Measurements from ENCODE around the gene KCNJ1. TPM values are rescaled to one million over a fixed set of nuclear protein-coding genes. Genes with fewer than 3 reads are reported as not detected.
A peak's percentile ranks its signal among the peaks of the same experiment; 100 is the strongest.

Gene KCNJ1
- total RNA-seq, 1 donor from 2014 or later, result not detected

DNA sequence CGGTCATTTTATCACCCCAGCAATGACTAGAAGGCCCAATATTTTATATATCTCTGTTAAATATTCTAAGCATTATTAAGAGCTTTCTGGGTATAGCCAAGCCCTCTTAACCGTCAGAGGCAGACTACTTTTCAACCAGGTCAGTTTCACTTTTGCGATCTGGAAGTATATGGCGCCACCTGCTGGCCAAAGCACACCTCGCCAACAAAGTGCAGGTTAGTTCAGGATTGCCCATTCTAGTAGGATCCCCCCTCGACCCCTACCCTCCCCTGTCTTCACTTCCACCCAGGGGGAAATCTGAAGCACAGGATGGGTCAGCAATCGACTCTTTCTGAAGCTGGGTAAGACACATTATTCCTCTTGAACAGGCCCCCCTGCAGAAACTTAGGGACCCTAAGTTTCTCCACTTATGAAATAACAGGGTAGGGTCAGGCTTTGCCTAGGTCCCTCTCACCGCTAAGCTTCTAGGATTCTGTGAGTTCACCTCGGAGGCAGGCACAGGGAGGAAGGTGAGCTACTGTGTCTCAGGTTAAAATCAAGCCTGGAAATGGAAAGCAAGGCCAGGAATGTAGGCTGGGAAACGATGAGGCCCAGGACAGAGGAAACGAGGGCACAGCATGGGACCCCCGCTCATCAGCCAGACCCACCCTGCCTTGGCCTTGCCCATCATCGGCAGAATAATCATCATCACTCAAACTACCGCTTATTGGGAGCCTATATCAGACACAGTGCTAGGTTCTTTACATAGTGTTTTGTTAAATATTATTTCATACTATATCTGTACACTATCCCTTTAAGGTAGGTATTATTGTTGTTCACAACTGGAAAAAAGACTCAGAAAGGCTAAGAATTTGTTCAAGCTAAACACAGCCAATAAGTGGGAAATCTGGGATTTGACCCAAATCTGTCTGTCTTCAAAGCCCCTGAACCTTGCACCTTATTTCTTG is 35.6 kb downstream of the KCNJ1 start:
- intact Hi-C loops (cut with DNase I), result loop anchor here (1.0 to 5.0 kb wide), 6 partner anchors 54 to 801 kb away; no protein-coding TSS in a partner anchor
- no peaks in the 10 kb centered on the region for H3K9me3 ChIP-seq
- peaks cover 0 to 5% of the 10 kb centered on the region in 2 donors for H3K4me1 ChIP-seq
- H3K27me3 ChIP-seq, result no peaks in the 10 kb centered on the region
- H3K36me3 ChIP-seq, result no peaks in the 10 kb centered on the region
- H3K4me3 ChIP-seq, result peak overlapping the region in 1 of 2 donors; percentile 13
- DNase-seq (ENCODE audit: low spot score in 2 of 2), result peak; percentile 38 to 86
- peak; percentile 69 to 94 (median 78) for TF ChIP-seq CTCF (IDR thresholded peaks at IDR 0.05)
- no peak overlapping the region for H3K27ac ChIP-seq

DNA sequence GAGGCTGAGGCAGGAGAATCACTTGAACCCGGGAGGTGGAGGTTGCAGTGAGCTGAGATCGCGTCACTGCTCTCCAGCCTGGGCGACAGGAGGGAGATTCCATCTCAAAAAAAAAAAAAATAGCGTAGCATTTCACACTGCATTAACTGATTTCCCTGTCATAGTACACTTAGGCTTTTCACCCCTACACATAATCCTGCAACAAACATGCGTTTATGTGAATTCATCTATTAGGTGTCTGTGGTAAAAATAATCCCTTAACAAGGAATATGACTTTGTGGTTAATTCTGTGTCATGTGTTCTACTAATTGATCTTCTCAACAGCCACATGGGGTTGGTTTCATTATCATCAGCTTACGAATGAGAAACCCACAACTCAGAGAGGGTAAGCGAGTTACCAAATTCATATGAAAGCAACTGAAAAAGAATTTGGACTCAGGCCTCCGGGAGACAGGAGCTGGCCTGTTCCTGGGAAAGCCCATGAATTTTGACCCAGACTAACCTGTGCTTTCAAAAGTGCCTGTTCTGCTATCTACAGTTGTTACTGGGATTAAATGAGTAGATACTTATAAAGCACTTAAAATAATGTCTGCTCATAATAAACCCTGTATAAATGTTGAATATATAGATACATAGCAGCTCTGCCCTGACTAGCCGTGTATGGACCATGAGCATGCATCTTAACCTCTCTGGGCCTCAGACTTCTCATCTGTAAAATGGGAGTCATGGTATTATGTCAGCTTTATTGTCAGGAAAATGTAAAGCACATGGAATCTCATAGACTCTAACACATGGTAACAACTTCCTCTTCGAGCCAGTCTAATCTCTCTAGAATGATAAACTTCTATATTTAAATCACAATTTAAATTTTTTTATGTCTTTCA is 36.6 kb downstream of the KCNJ1 start:
- Histone ChIP-seq H3K4me1 (peaks cover 0 to 3% of the 10 kb centered on the region in 2 donors), H3K36me3 (no peaks in the 10 kb centered on the region), H3K27me3 (no peaks in the 10 kb centered on the region), H3K9me3 (no peaks in the 10 kb centered on the region), H3K4me3 (peak overlapping the region in 1 of 2 donors; percentile 13), H3K27ac (no peak overlapping the region)
- TF ChIP-seq CTCF (IDR thresholded peaks at IDR 0.05), result no peak
- DNase-seq (ENCODE audit: low spot score in 2 of 2), result no peak
- intact Hi-C loops (cut with DNase I), result loop anchor here (1.0 to 5.0 kb wide), 6 partner anchors 53 to 800 kb away; no protein-coding TSS in a partner anchor

DNA sequence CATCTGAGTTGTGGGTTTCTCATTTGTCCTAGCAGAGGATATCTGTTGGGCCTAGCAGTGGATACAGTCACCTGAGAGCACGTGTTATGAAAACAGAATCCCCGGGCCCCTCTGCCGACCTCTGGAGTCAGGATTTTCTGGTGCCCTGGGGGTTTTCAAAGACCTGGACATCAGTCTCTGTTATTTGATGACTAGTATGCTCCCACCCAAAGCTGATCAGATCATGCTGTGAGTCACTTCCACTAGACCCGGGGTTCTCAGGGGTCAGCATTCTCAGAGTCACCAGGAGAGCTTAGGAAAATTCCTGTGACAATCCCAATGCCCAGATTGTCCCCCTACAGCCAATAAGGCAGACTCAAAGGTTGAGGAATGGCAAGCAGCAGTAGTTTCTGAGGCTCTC is 38.7 kb downstream of the KCNJ1 start:
- intact Hi-C loops (cut with DNase I), result no loop called here
- H3K4me1 ChIP-seq, result no peaks in the 10 kb centered on the region
- no peaks in the 10 kb centered on the region for H3K36me3 ChIP-seq
- no peaks in the 10 kb centered on the region for H3K9me3 ChIP-seq
- H3K27me3 ChIP-seq, result no peaks in the 10 kb centered on the region
- DNase-seq (ENCODE audit: low spot score in 2 of 2), result no peak
- no peak overlapping the region for H3K27ac ChIP-seq
- no peak for TF ChIP-seq CTCF (IDR thresholded peaks at IDR 0.05)
- no peak overlapping the region for H3K4me3 ChIP-seq

DNA sequence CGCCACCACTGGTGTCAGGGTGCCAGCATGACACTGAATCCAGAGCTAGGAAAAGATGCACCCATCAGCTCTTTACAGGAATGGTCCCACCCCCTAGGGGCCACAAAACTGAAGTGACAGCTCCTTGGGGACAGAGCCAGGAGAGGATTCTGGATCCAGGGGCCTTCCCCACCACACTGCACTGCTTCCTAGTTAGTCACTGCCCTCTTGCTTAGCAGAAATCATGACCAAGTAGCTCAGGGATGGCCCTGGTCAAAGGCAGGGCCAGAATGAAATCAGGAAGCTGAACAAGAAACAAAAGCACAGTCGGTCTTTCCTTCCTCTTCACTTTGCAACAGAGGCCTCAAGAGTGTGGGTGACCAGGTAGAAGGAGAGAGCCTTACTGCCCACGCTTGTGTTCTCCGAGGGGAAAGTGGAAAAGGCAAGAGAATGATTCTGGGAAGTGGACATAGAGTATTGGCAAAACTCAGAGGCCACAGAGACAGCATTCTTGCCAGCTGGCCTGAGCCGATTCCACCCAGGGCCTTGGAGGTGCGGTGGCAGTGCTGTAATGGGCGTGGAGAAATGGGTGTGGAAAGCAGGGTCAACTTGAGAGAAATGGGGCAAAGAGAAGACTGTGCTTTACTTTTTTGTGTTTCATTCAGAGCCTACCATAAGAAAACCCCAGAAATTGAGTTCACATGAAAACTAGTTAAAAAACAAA is 39.8 kb downstream of the KCNJ1 start:
- peak overlapping the region in 1 of 2 donors; percentile 50 for H3K27ac ChIP-seq
- no peaks in the 10 kb centered on the region for H3K27me3 ChIP-seq
- intact Hi-C loops (cut with DNase I), result no loop called here
- TF ChIP-seq CTCF (IDR thresholded peaks at IDR 0.05), result no peak
- no peaks in the 10 kb centered on the region for H3K36me3 ChIP-seq
- H3K9me3 ChIP-seq, result no peaks in the 10 kb centered on the region
- DNase-seq (ENCODE audit: low spot score in 2 of 2), result no peak
- no peak overlapping the region for H3K4me3 ChIP-seq
- H3K4me1 ChIP-seq, result no peaks in the 10 kb centered on the region
